ENCODE results near the gene KCNN4.

The KCNN4 gene

GRCh38 chr19:43738780-43739211 is 42.0 kb downstream of the KCNN4 start:
- TF ChIP-seq, protein P1, sequence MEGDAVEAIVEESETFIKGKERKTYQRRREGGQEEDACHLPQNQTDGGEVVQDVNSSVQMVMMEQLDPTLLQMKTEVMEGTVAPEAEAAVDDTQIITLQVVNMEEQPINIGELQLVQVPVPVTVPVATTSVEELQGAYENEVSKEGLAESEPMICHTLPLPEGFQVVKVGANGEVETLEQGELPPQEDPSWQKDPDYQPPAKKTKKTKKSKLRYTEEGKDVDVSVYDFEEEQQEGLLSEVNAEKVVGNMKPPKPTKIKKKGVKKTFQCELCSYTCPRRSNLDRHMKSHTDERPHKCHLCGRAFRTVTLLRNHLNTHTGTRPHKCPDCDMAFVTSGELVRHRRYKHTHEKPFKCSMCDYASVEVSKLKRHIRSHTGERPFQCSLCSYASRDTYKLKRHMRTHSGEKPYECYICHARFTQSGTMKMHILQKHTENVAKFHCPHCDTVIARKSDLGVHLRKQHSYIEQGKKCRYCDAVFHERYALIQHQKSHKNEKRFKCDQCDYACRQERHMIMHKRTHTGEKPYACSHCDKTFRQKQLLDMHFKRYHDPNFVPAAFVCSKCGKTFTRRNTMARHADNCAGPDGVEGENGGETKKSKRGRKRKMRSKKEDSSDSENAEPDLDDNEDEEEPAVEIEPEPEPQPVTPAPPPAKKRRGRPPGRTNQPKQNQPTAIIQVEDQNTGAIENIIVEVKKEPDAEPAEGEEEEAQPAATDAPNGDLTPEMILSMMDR (IDR thresholded peaks at IDR 0.05; ENCODE audit: insufficient read depth, low read depth, low read length, missing control alignments): no peak
- no peak for DNase-seq (ENCODE audit: low read depth)
- H3K4me3 ChIP-seq (ENCODE audit: low read length): no peak overlapping the region

DNA sequence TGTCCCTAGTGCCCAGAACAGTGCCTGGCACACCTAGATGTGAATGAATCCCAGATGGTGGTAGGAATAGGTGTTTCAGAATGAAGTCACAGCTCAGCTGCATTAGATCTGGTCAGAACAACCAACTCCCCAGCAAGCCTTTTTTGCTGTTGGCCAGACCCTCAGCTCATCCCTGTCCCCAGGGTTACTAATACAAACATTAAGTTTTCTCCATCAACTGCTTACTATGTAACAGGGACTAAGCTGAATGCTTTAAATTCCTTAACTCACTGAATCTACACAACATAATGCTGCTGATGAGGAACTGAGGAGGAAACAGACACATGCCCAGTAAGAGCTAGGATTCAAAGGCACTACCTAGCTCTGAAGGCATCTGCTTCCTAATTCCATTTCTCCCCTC is 44.8 kb downstream of the KCNN4 start:
- no peak overlapping the region for H3K4me3 ChIP-seq (ENCODE audit: low read length)
- no peak for DNase-seq (ENCODE audit: low read depth)
- TF ChIP-seq, protein P1 (IDR thresholded peaks at IDR 0.05; ENCODE audit: insufficient read depth, low read depth, low read length, missing control alignments): no peak

GRCh38 chr19:43735013-43735412 is 45.8 kb downstream of the KCNN4 start:
- no peak for DNase-seq (ENCODE audit: low read depth)
- H3K4me3 ChIP-seq (ENCODE audit: low read length): no peak overlapping the region
- TF ChIP-seq, protein P1 (IDR thresholded peaks at IDR 0.05; ENCODE audit: insufficient read depth, low read depth, low read length, missing control alignments): no peak

DNA sequence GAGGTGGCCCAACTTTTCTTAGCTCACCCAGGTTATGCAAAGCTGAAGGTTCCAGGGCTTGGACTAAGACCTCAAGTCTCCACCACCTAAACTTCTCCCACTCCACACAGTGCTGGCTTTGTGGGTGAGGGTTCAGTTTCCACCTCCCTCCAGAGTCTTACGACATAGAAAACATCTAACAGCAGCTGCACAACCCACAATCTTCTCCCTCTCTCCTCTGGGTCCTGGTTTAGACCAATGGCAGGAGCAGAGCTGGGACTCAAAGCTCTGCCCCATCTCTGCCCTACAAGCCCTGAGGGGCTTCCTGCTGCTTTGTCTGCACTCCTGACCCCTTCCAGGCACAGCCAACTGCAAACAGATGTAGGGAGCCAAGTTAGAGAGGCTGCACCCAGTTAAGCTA is 48.9 kb downstream of the KCNN4 start:
- no peak for DNase-seq (ENCODE audit: low read depth)
- no peak overlapping the region for H3K4me3 ChIP-seq (ENCODE audit: low read length)
- TF ChIP-seq, protein P1 (IDR thresholded peaks at IDR 0.05; ENCODE audit: insufficient read depth, low read depth, low read length, missing control alignments): no peak

- TF ChIP-seq, protein P1 (IDR thresholded peaks at IDR 0.05; ENCODE audit: insufficient read depth, low read depth, low read length, missing control alignments): no peak
- H3K4me3 ChIP-seq (ENCODE audit: low read length): no peak overlapping the region
- DNase-seq (ENCODE audit: low read depth): no peak
These were observed 49.4 kb downstream of the KCNN4 start for GRCh38 chr19:43731346-43731745.

DNA sequence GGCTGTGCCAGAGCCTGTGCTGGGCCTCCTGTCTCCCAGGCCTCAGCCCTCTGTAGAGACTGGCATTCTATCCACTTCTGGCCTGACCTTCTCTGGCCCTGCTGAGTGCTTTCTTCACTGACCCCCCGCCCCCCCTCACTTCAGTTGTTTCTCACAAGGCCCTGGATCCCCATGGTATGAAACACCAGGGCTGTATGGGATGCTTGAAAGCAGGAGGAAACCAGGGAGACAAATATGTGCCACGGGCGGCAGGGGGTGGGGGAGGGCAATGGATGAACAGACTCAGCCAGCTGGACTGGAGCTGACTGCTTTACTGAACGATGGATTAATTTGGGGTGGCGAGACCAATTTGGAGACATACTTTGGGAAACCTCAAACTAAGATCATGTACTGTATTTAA is 50.9 kb downstream of the KCNN4 start:
- H3K4me3 ChIP-seq (ENCODE audit: low read length): no peak overlapping the region
- DNase-seq (ENCODE audit: low read depth): no peak
- TF ChIP-seq, protein P1 (IDR thresholded peaks at IDR 0.05; ENCODE audit: insufficient read depth, low read depth, low read length, missing control alignments): no peak

GRCh38 chr19:43727593-43727853 is 53.2 kb downstream of the KCNN4 start:
- no peak for DNase-seq (ENCODE audit: low read depth)
- TF ChIP-seq, protein P1 (IDR thresholded peaks at IDR 0.05; ENCODE audit: insufficient read depth, low read depth, low read length, missing control alignments): no peak
- H3K4me3 ChIP-seq (ENCODE audit: low read length): no peak overlapping the region

All from epithelial cell of esophagus (primary cell).